HG02885 (cell line): Measurements from ENCODE around the gene MSTN.
"Not testable (repeated sequence)": the region's sequence is repeated elsewhere in the genome, so short reads cannot be mapped to it uniquely, and the experiment has no call there.

Source experiments
- ATAC-seq: cut with Tn5 transposase; IDR thresholded peaks from one replicate; pipeline ENCODE4 v1.9.1; 2021; ENCODE audit warnings: mild to moderate bottlenecking; ENCODE audit not compliant: unreplicated experiment, poor library complexity

MSTN gene

GRCh38 chr2:190068764-190069163, 6.2 kb upstream of the MSTN start:
- no peak for ATAC-seq

DNA sequence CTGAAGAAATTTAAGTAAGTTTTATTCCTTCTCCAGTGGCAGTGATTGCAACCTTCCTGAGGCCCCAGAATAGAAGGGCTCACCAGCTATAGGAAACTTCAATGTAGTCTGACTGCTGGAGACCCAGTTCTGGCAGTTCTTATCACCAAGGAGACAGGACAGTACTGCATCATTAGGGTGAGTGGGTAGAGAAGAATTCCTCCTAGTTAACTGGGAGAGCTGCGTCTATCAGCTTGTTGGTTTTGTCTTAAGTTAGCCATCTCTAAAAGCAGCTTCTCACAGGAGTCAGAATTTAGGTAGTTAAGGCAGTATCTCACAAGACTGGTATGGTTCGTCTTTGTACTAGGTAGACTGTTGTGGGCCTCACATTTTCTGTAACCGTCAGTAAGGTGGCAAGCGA, 3.3 kb upstream of the MSTN start:
- ATAC-seq: no peak

GRCh38 chr2:190063624-190064023, 1.1 kb upstream of the MSTN start:
- ATAC-seq: no peak

DNA sequence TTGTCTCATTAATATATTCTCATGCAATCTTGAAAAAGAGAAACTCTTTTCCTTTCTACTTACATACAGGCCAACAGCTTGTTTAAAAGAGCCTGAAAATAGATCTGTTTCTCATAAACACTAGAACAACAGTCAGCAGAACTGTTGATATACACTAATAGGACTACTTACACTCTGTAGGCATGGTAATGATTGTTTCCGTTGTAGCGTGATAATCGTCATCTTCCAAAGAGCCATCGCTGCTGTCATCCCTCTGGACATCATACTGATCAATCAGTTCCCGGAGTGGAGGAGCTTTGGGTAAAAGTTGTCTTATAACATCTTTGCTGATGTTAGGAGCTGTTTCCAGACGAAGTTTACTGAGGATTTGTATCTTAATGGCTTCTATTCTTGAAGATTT, 476 bp downstream of the MSTN start:
- ATAC-seq: no peak

GRCh38 chr2:190060626-190061025, 1.9 kb downstream of the MSTN start:
- no peak for ATAC-seq

GRCh38 chr2:190060019-190060418, 2.5 kb downstream of the MSTN start:
- no peak for ATAC-seq

GRCh38 chr2:190053426-190053825, 9.1 kb downstream of the MSTN start:
- no peak for ATAC-seq

DNA sequence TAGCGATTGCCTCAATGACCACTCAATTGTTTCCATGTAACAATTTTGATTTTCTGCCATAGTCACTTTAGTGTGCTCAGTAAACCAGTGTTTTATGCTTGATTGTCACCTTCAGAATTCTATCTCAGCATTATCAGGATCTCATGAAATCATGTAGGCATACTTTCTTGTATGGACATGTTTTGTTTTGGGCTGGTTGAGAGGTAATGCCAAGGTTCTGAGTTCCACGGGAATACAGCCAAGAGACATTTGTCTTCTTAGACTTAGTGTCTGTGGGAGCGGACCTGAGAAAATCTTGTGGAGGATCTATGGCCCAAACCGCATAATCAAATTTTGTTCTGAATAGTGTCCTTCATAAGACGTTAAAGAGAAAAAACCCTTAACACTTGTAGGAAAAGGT, 10.2 kb downstream of the MSTN start:
- ATAC-seq: no peak

DNA sequence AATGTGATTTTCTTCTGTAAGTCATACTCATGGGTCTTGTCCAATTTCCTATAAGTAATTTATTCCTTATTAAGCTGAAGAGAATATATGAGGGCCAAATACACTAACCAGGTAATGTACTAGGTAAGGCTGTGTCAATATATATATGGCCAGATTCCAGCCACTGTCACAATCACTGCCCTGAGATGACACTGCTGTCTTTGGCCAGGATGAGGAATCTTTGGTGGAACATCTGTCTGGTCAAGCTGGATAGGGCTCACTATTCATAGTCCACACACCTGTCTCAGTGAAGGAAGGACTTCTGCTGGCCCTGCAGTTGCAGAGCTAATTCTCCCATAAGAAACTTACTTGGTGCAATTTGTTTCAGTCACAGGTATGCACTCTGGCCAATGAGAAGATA, 11.3 kb downstream of the MSTN start:
- no peak for ATAC-seq

DNA sequence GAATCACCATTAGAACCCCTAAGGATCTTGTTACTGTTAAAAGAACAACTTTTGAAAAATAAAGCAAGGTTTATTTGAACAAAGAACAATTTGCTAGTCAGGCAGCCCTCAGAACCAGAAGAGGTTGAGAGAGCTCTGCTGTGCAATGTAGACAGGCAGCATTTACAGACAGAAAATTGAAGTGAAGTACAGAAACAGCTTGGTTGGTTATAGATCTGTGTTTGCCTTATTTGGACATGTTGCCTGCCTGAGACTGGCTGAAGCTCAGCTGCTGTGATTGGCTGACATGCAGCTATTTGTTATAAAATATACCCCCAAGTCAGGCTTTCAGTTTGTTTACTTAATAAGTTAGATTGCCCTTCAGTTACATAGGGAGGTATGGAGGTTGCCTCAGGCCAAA, 12.5 kb downstream of the MSTN start:
- no peak for ATAC-seq

DNA sequence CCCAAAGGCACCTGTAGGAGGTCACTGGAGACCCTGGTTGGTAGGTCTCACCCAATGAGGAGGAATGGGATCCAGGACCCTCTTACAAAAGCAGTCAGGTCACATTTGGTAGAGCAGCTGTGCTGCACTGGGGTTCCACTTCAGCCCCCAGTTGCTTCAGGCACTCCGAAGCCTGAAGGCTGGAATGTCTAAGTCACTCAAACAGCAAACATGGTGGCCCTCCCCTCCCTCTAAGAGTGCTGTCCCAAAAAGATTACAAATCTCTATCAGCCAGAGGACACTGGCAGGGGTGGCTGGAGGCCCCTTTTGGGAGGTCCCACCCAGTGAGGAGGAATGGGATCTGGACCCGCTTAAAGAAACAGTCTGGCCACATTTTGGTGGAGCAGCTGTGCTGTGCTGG, 17.7 kb downstream of the MSTN start:
- ATAC-seq: no peak

DNA sequence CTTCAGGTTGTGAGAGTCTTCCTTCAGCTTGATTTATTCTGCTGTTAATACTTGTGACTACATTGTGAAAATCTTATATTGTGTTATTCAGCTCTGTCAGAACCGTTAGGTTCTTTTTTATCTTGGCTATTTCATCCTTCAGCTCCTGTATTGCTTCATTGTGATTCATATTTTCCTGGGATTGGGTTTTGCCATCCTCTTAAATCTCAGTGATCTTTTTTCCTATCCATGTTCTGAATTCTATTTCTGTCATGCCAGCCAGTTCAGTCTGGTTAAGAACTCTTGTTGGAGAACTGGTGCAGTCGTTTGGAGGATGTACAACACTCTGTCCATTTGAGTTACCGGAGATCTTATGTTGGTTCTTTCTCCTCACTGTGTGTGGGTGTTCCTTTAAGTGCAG, 19.1 kb downstream of the MSTN start:
- no peak for ATAC-seq

- ATAC-seq: no peak
Observed at GRCh38 chr2:190036071-190036470, 26.5 kb downstream of the MSTN start.

DNA sequence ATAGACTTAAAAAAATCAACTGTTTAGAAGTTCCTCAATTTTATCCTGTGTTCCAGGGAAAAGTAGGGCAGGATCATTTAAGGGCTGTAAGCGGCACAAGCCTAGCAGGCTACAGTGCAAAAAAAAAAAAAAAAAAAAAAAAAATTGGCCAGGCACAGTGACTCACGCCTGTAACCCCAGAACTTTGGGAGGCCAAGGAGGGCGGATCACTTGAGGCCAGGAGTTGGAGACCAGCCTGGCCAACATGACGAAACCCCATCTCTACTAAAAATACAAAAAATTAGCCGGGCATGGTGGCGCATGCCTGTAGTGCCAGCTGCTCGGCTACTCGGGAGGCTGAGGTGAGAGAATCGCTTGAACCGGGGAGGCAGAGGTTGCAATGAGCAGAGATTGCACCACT, 28.1 kb downstream of the MSTN start:
- not testable (repeated sequence) for ATAC-seq

- no peak for ATAC-seq
Observed at GRCh38 chr2:190031969-190032618, 30.4 kb downstream of the MSTN start.

DNA sequence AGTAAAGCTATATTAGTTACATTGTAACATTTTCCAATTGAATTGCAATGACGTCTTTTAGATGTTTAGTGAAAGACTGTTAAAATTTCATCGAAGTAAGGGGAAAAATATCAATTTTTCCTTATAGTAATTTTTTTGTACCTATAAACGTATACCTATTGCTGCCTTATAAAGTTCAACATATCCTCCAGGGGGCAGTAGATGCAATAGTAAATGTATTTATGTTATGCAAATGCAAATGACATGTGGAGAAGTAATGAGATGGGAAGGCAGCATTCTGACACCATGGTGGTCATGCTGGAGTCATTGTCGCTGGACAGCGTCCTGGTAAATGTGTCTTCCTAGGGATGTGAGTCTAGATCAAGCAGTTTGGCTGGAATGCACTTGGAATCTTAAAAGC, 38.7 kb downstream of the MSTN start:
- ATAC-seq: peak; percentile 46

DNA sequence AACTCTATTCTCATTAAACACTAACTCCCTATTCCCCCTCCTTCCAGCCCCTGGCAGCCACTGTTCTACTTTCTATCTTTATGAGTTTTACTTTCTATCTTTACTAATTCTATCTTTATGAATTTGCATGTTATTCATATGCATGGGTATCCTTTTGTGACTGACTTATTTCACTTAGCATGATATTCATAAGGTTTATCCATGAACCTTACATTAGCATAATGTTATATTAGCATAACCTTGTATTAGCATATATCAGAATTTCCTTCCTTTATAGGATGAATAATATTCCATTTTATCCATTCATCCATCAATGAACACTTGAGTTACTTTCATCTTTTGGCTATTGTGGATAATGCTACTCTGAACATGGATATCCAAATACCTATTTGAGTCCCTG, 41.8 kb downstream of the MSTN start:
- ATAC-seq: no peak

GRCh38 chr2:190017837-190018236, 44.7 kb downstream of the MSTN start:
- no peak for ATAC-seq

DNA sequence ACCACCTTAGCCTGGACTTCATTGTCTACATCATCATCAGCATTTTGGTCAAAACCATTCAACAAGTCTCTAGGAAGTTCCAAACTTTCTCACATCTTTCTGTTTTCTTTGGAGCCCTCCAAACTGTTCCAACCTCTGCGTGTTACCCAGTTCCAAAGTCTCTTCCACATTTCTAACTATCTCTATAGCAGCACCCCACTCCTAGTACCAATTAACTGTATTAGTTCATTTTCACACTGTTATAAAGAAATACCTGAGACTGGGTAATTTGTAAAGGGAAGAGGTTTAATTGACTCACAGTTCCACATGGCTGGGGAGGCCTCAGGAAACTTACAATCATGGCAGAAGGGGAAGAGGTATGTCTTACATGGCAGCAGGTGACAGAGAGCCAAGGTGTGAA, 46.6 kb downstream of the MSTN start:
- not testable (repeated sequence) for ATAC-seq
